ENCODE measurements around the gene MPI. TPM values are rescaled to one million over a fixed set of nuclear protein-coding genes. Genes with fewer than 3 reads are reported as not detected.
"Not testable (repeated sequence)": the region's sequence is repeated elsewhere in the genome, so short reads cannot be mapped to it uniquely, and the experiment has no call there.

The MPI gene
- total and polyA plus RNA-seq, 2 experiments from 2014 or later = 34.8 to 79.0 TPM

DNA sequence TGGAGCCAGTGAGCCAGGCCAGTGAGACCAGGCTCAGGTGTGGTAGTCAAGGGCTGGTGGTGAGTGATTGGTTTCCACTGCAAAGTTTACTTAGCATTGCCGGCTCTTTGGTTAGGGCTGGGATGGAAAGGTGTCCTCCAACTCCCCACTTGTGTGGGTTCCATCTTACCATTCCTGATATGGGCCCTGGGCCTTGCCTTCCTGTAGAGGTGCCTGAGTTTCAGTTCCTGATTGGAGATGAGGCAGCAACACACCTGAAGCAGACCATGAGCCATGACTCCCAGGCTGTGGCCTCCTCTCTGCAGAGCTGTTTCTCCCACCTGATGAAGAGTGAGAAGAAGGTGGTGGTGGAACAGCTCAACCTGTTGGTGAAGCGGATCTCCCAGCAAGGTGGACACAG lies 3.1 kb downstream of the MPI start:
- H2AFZ ChIP-seq = no peak overlapping the region
- in situ Hi-C loops (cut with MboI) = no loop called here

DNA sequence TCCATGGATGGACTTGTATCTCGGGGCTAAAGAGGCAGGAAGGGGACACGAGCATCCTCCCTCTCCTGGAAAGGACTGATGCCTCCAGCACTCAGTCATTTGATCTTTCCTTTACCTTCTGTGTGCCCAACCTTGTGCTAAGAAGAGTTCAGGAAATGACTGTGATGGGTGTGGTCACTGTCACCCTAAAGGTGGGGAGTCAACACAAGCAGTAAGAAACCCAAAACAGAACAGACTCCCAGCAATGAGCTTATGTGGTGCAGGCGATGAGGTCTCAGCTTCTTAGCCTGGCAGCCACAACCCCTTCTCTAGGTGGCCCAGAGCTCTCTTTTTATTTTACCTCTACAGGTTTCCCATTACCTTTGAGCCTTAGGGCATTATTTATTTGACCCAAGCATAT lies 3.8 kb downstream of the MPI start:
- Histone ChIP-seq H3K9ac (no peak overlapping the region), H2AFZ (no peak overlapping the region), H4K20me1 (ENCODE audit: insufficient read depth) (no peaks in the 10 kb centered on the region), H3K4me3 (no peak overlapping the region), H3K27me3 (replicated peaks; ENCODE audit: insufficient read depth) (no peaks in the 10 kb centered on the region), H3K9me3 (ENCODE audit: low read depth) (no peaks in the 10 kb centered on the region), H3K9me2 (ENCODE audit: insufficient read depth) (no peaks in the 10 kb centered on the region), H3K27ac (no peak overlapping the region), H3F3A (ENCODE audit: insufficient read depth) (peaks cover 7% of the 10 kb centered on the region; the same call in 1 of the 2 replicates), H3K4me2 (ENCODE audit: unreplicated experiment) (no peak overlapping the region), H3K4me1 (ENCODE audit: insufficient read depth) (peaks cover 11% of the 10 kb centered on the region), H3K79me2 (ENCODE audit: insufficient read depth) (peaks cover 17% of the 10 kb centered on the region; the same call in 1 of the 2 replicates), H3K36me3 (ENCODE audit: low read depth) (no peaks in the 10 kb centered on the region)
- in situ Hi-C loops (cut with MboI) = no loop called here
- WGBS, 2 experiments (ENCODE audit: low coverage in 1 of 2, low lambda C conversion rate in 2 of 2, missing lambda C conversion rate in 2 of 2) = 65 to 69% methylated on average over 3 of the region's 3 CpGs
- TF ChIP-seq EZH2phosphoT487 (IDR thresholded peaks at IDR 0.05; ENCODE audit: insufficient read depth, low read depth) (no peak), EZH2 (IDR thresholded peaks at IDR 0.05; ENCODE audit: insufficient read depth, poor library complexity, severe bottlenecking) (no peak)
- DNase-seq = no peak

More for the DNA sequence above, 3.1 kb downstream of the MPI start:
- Histone ChIP-seq H3K4me1 (ENCODE audit: insufficient read depth) (peaks cover 11% of the 10 kb centered on the region), H3K79me2 (ENCODE audit: insufficient read depth) (peaks cover 17% of the 10 kb centered on the region; the same call in 1 of the 2 replicates), H3K4me3 (no peak overlapping the region), H3K9me3 (ENCODE audit: low read depth) (no peaks in the 10 kb centered on the region), H3K9me2 (ENCODE audit: insufficient read depth) (no peaks in the 10 kb centered on the region), H3F3A (ENCODE audit: insufficient read depth) (peaks cover 7% of the 10 kb centered on the region; the same call in 1 of the 2 replicates), H3K4me2 (ENCODE audit: unreplicated experiment) (no peak overlapping the region), H3K27me3 (replicated peaks; ENCODE audit: insufficient read depth) (no peaks in the 10 kb centered on the region), H3K27ac (no peak overlapping the region), H4K20me1 (ENCODE audit: insufficient read depth) (no peaks in the 10 kb centered on the region), H3K36me3 (ENCODE audit: low read depth) (no peaks in the 10 kb centered on the region), H3K9ac (no peak overlapping the region)
- WGBS, 2 experiments (ENCODE audit: low coverage in 1 of 2, low lambda C conversion rate in 2 of 2, missing lambda C conversion rate in 2 of 2) = 100% methylated on average over 2 of the region's 2 CpGs
- DNase-seq = no peak
- TF ChIP-seq EZH2phosphoT487 (IDR thresholded peaks at IDR 0.05; ENCODE audit: insufficient read depth, low read depth) (no peak), EZH2 (IDR thresholded peaks at IDR 0.05; ENCODE audit: insufficient read depth, poor library complexity, severe bottlenecking) (no peak)

DNA sequence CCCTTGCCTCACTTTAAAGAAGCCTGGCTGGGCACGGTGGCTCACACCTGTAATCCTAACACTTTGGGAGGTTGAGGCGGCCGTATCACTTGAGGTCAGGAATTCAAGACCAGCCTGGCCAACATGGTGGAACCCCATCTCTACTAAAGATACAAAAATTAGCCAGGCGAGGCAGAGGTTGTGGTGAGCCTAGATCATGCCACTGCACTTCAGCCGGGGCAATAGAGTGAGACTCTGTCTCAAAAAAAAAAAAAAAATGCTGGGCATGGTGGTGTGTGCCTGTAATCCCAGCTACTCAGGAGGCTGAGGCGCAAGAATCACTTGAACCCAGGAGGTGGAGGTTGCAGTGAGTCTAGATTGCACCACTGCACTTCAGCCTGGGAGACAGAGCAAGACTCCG lies 4.5 kb downstream of the MPI start:
- in situ Hi-C loops (cut with MboI); H3K9me2 ChIP-seq (ENCODE audit: insufficient read depth); H3K36me3 ChIP-seq (ENCODE audit: low read depth); H3F3A ChIP-seq (ENCODE audit: insufficient read depth); H3K4me2 ChIP-seq (ENCODE audit: unreplicated experiment); H3K4me1 ChIP-seq (ENCODE audit: insufficient read depth); H3K27ac ChIP-seq; H2AFZ ChIP-seq; DNase-seq; H3K9me3 ChIP-seq (ENCODE audit: low read depth); H3K27me3 ChIP-seq (replicated peaks; ENCODE audit: insufficient read depth); H3K9ac ChIP-seq; H4K20me1 ChIP-seq (ENCODE audit: insufficient read depth); H3K4me3 ChIP-seq: not testable (repeated sequence)
- peaks cover 17% of the 10 kb centered on the region; the same call in 1 of the 2 replicates for H3K79me2 ChIP-seq (ENCODE audit: insufficient read depth)
- WGBS, 2 experiments (ENCODE audit: low coverage in 1 of 2, low lambda C conversion rate in 2 of 2, missing lambda C conversion rate in 2 of 2) = 97% methylated on average over 7 of the region's 7 CpGs

DNA sequence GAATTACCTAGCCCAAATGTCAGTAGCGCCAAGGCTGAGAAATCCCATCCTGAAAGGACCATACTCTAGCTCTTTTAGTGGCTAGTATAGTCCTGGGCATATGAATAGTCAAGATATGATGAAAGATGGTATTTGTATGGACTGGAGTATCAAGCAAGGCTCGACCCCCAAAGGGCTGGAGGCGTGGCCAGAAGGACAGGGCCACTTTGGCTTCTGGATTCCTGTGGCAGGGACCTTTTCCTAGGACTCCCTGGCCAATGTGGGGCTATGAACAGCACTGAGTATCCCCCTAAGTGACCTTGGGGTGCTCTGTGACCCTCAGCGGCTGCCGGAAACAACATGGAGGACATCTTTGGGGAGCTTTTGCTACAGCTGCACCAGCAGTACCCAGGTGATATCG lies 6.0 kb downstream of the MPI start:
- no peaks in the 10 kb centered on the region for H3K9me2 ChIP-seq (ENCODE audit: insufficient read depth)
- no peaks in the 10 kb centered on the region for H3K9me3 ChIP-seq (ENCODE audit: low read depth)
- whole genome bisulfite sequencing, 2 experiments (ENCODE audit: low coverage in 1 of 2, low lambda C conversion rate in 2 of 2, missing lambda C conversion rate in 2 of 2) = 94 to 95% methylated on average over 6 of the region's 6 CpGs
- H2AFZ ChIP-seq = no peak overlapping the region
- H3K27me3 ChIP-seq (replicated peaks; ENCODE audit: insufficient read depth) = no peaks in the 10 kb centered on the region
- in situ Hi-C loops (cut with MboI) = no loop called here
- no peaks in the 10 kb centered on the region for H4K20me1 ChIP-seq (ENCODE audit: insufficient read depth)
- no peak for DNase-seq
- H3K27ac ChIP-seq = no peak overlapping the region
- H3K4me1 ChIP-seq (ENCODE audit: insufficient read depth) = no peaks in the 10 kb centered on the region
- no peak overlapping the region for H3K4me2 ChIP-seq (ENCODE audit: unreplicated experiment)
- H3K9ac ChIP-seq = no peak overlapping the region
- no peak overlapping the region for H3K4me3 ChIP-seq
- H3K79me2 ChIP-seq (ENCODE audit: insufficient read depth) = peaks cover 8% of the 10 kb centered on the region
- peaks cover 16% of the 10 kb centered on the region for H3F3A ChIP-seq (ENCODE audit: insufficient read depth)
- peaks cover 6% of the 10 kb centered on the region; the same call in 1 of the 2 replicates for H3K36me3 ChIP-seq (ENCODE audit: low read depth)
- TF ChIP-seq EZH2 (IDR thresholded peaks at IDR 0.05; ENCODE audit: insufficient read depth, poor library complexity, severe bottlenecking) (no peak), EZH2phosphoT487 (IDR thresholded peaks at IDR 0.05; ENCODE audit: insufficient read depth, low read depth) (no peak)

DNA sequence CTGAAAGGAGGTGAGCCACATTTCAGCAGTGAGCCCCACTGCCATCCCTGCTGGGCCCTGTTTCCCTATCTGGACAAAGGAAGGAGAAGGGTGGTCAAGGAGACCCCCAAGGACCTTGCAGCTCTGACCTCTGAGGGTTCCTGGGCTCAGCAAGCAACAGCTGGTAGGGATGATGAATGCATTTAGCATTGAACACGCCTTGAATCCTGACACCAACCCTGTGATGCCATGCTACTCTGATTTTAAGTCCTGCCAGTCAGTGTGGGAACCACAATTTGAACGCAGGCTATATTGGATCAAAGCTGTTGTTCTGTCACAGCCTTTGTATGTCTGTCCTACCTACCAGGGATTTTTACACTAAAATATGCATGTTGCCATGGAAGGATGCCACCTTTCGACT lies 6.5 kb downstream of the MPI start:
- peaks cover 11% of the 10 kb centered on the region; the same call in 1 of the 2 replicates for H3K36me3 ChIP-seq (ENCODE audit: low read depth)
- DNase-seq = no peak
- no peak overlapping the region for H3K4me2 ChIP-seq (ENCODE audit: unreplicated experiment)
- WGBS, 2 experiments (ENCODE audit: low coverage in 1 of 2, low lambda C conversion rate in 2 of 2, missing lambda C conversion rate in 2 of 2) = 80 to 81% methylated on average over 3 of the region's 3 CpGs
- no peaks in the 10 kb centered on the region for H3K9me3 ChIP-seq (ENCODE audit: low read depth)
- in situ Hi-C loops (cut with MboI) = no loop called here
- no peaks in the 10 kb centered on the region for H3K4me1 ChIP-seq (ENCODE audit: insufficient read depth)
- no peak overlapping the region for H3K27ac ChIP-seq
- no peaks in the 10 kb centered on the region for H3K9me2 ChIP-seq (ENCODE audit: insufficient read depth)
- peaks cover 18% of the 10 kb centered on the region for H3F3A ChIP-seq (ENCODE audit: insufficient read depth)
- no peaks in the 10 kb centered on the region for H3K27me3 ChIP-seq (replicated peaks; ENCODE audit: insufficient read depth)
- H3K79me2 ChIP-seq (ENCODE audit: insufficient read depth) = peaks cover 7% of the 10 kb centered on the region
- H2AFZ ChIP-seq = no peak overlapping the region
- no peaks in the 10 kb centered on the region for H4K20me1 ChIP-seq (ENCODE audit: insufficient read depth)
- no peak for TF ChIP-seq EZH2phosphoT487 (IDR thresholded peaks at IDR 0.05; ENCODE audit: insufficient read depth, low read depth)
- no peak for TF ChIP-seq EZH2 (IDR thresholded peaks at IDR 0.05; ENCODE audit: insufficient read depth, poor library complexity, severe bottlenecking)
- H3K9ac ChIP-seq = no peak overlapping the region
- no peak overlapping the region for H3K4me3 ChIP-seq
